MM.1S (cell line): ENCODE results near the gene HIP1.
A peak's percentile ranks its signal among the peaks of the same experiment; 100 is the strongest.

Experiments used
- DNase-seq: peaks from one replicate; pipeline ENCODE4 v3.0.0-alpha.2; 2015
- H2AFZ ChIP-seq: fragments of 300-600 bp; sonication (generic); 2 replicates; pipeline ENCODE4 v1.6.0; 2016; ENCODE audit warnings: antibody characterized with exemption, low read length
- H3F3A ChIP-seq: fragments of 300-600 bp; sonication (generic); 2 replicates; pipeline ENCODE4 v1.6.1; 2016; ENCODE audit warnings: mild to moderate bottlenecking, antibody characterized with exemption, low read length, moderate library complexity, mixed read lengths; ENCODE audit not compliant: insufficient read depth
- H3K27ac ChIP-seq: fragments of 300-600 bp; sonication (generic); 2 replicates; pipeline ENCODE4 v1.5.1; 2016; ENCODE audit warnings: mild to moderate bottlenecking, low read length
- H3K27me3 ChIP-seq: fragments of 300-600 bp; sonication (generic); replicated peaks from 2 replicates; pipeline ENCODE4 v1.6.0; 2016; ENCODE audit warnings: low read length; ENCODE audit not compliant: insufficient read depth
- H3K36me3 ChIP-seq: fragments of 300-600 bp; sonication (generic); replicated peaks from 2 replicates; pipeline ENCODE4 v1.6.1; 2016; ENCODE audit warnings: mild to moderate bottlenecking, low read length, mixed read lengths; ENCODE audit not compliant: insufficient read depth
- H3K4me1 ChIP-seq: fragments of 300-600 bp; sonication (generic); 2 replicates; pipeline ENCODE4 v1.6.1; 2016; ENCODE audit warnings: low read length, mixed read lengths
- H3K4me2 ChIP-seq: fragments of 300-600 bp; sonication (generic); 2 replicates; pipeline ENCODE4 v1.6.0; 2016; ENCODE audit warnings: low read depth, low read length
- H3K4me3 ChIP-seq: fragments of 300-600 bp; sonication (generic); 2 replicates; pipeline ENCODE4 v1.5.1; 2016; ENCODE audit warnings: low read length, mixed read lengths
- H3K79me2 ChIP-seq: fragments of 300-600 bp; sonication (generic); 2 replicates; pipeline ENCODE4 v1.6.1; 2016; ENCODE audit warnings: mixed run types, low read length, mixed read lengths
- H3K9ac ChIP-seq: fragments of 300-600 bp; sonication (generic); 2 replicates; pipeline ENCODE4 v1.6.1; 2016; ENCODE audit warnings: low read length, mixed read lengths
- H3K9me2 ChIP-seq: fragments of 300-600 bp; sonication (generic); replicated peaks from 2 replicates; pipeline ENCODE4 v1.6.1; 2016; ENCODE audit warnings: mild to moderate bottlenecking, low read length, mixed read lengths; ENCODE audit not compliant: insufficient read depth
- H3K9me3 ChIP-seq: fragments of 300-600 bp; sonication (generic); replicated peaks from 2 replicates; pipeline ENCODE4 v1.6.1; 2016; ENCODE audit warnings: mild to moderate bottlenecking, low read length, mixed read lengths; ENCODE audit not compliant: insufficient read depth
- H4K20me1 ChIP-seq: fragments of 300-600 bp; sonication (generic); 2 replicates; pipeline ENCODE4 v1.6.1; 2016; ENCODE audit warnings: mild to moderate bottlenecking, low read length, moderate library complexity, mixed read lengths; ENCODE audit not compliant: insufficient read depth
- CTCF ChIP-seq: fragments of 300-600 bp; sonication (generic); IDR thresholded peaks from 2 replicates; pipeline ENCODE4 v1.5.1; 2016; ENCODE audit warnings: antibody characterized with exemption, low read length, mixed read lengths
- EZH2 ChIP-seq: fragments of 300-600 bp; sonication (generic); optimal IDR thresholded peaks from 2 replicates; pipeline ENCODE3; 2017; ENCODE audit warnings: low read depth, mild to moderate bottlenecking, antibody characterized with exemption, low read length, mixed read lengths
- EZH2phosphoT487 ChIP-seq: fragments of 300-600 bp; sonication (generic); IDR thresholded peaks from 2 replicates; pipeline ENCODE4 v1.6.1; 2018; ENCODE audit warnings: antibody characterized with exemption, low read length

Gene HIP1

GRCh38 chr7:75663302-75663907 is 75.3 kb downstream of the HIP1 start:
- H3K9me3 ChIP-seq: no peaks in the 10 kb centered on the region
- peak overlapping the region; percentile 93 for H3K27ac ChIP-seq
- peaks cover 17% of the 10 kb centered on the region for H3F3A ChIP-seq
- TF ChIP-seq EZH2: no peak
- TF ChIP-seq EZH2phosphoT487: no peak
- TF ChIP-seq CTCF: no peak
- H2AFZ ChIP-seq: peak overlapping the region; percentile 80
- no peaks in the 10 kb centered on the region for H3K36me3 ChIP-seq
- no peaks in the 10 kb centered on the region for H4K20me1 ChIP-seq
- H3K9me2 ChIP-seq: no peaks in the 10 kb centered on the region
- H3K9ac ChIP-seq: peak overlapping the region; percentile 76
- H3K4me1 ChIP-seq: peaks cover 12% of the 10 kb centered on the region
- peak overlapping the region; percentile 83 for H3K4me2 ChIP-seq
- DNase-seq: no peak
- H3K4me3 ChIP-seq: peak overlapping the region; percentile 41; the same call in 1 of the 2 replicates
- no peaks in the 10 kb centered on the region for H3K27me3 ChIP-seq
- H3K79me2 ChIP-seq: no peaks in the 10 kb centered on the region

- Histone ChIP-seq H3K27me3 (no peaks in the 10 kb centered on the region), H3K4me2 (peak overlapping the region; percentile 83), H3K4me3 (peak overlapping the region; percentile 41; the same call in 1 of the 2 replicates), H3F3A (peaks cover 17% of the 10 kb centered on the region), H2AFZ (peak overlapping the region; percentile 80), H3K27ac (peak overlapping the region; percentile 93), H3K4me1 (peaks cover 12% of the 10 kb centered on the region), H3K9me2 (no peaks in the 10 kb centered on the region), H3K79me2 (no peaks in the 10 kb centered on the region), H3K36me3 (no peaks in the 10 kb centered on the region), H3K9me3 (no peaks in the 10 kb centered on the region), H4K20me1 (no peaks in the 10 kb centered on the region), H3K9ac (peak overlapping the region; percentile 76)
- peak; percentile 83 for DNase-seq
- TF ChIP-seq CTCF (no peak), EZH2 (no peak), EZH2phosphoT487 (no peak)
These were observed 76.0 kb downstream of the HIP1 start for GRCh38 chr7:75662579-75663301.

- no peak overlapping the region for H2AFZ ChIP-seq
- no peaks in the 10 kb centered on the region for H3K36me3 ChIP-seq
- H3K27me3 ChIP-seq: no peaks in the 10 kb centered on the region
- peaks cover 17% of the 10 kb centered on the region for H3F3A ChIP-seq
- no peak overlapping the region for H3K4me2 ChIP-seq
- no peaks in the 10 kb centered on the region for H3K9me3 ChIP-seq
- no peak overlapping the region for H3K4me3 ChIP-seq
- no peaks in the 10 kb centered on the region for H4K20me1 ChIP-seq
- H3K4me1 ChIP-seq: peaks cover 12% of the 10 kb centered on the region
- H3K9ac ChIP-seq: no peak overlapping the region
- no peaks in the 10 kb centered on the region for H3K79me2 ChIP-seq
- H3K27ac ChIP-seq: no peak overlapping the region
- TF ChIP-seq EZH2phosphoT487 (no peak), EZH2 (no peak)
- no peaks in the 10 kb centered on the region for H3K9me2 ChIP-seq
- DNase-seq: no peak
These were observed 78.0 kb downstream of the HIP1 start for GRCh38 chr7:75660566-75661215.
